ENCODE results near the gene ADGRD1.

GRCh38 chr12:131085816-131086591, 132.3 kb downstream of the ADGRD1 start:
- TF ChIP-seq POLR2AphosphoS5 (IDR thresholded peaks at IDR 0.05; ENCODE audit: borderline replicate concordance, low read depth, low read length) (no peak), EZH2 (IDR thresholded peaks at IDR 0.05) (no peak)

Data from SK-N-MC (cell line).